Measurements from ENCODE around the gene ATAD1. TPM values are rescaled to one million over a fixed set of nuclear protein-coding genes. Genes with fewer than 3 reads are reported as not detected.

The ATAD1 gene
- total and polyA plus RNA-seq, 10 of the 15 experiments (the other 5 are each of a cell fraction or from before 2014, with no cell fraction given), result 24.7 to 59.3 (median 41.1) TPM

DNA sequence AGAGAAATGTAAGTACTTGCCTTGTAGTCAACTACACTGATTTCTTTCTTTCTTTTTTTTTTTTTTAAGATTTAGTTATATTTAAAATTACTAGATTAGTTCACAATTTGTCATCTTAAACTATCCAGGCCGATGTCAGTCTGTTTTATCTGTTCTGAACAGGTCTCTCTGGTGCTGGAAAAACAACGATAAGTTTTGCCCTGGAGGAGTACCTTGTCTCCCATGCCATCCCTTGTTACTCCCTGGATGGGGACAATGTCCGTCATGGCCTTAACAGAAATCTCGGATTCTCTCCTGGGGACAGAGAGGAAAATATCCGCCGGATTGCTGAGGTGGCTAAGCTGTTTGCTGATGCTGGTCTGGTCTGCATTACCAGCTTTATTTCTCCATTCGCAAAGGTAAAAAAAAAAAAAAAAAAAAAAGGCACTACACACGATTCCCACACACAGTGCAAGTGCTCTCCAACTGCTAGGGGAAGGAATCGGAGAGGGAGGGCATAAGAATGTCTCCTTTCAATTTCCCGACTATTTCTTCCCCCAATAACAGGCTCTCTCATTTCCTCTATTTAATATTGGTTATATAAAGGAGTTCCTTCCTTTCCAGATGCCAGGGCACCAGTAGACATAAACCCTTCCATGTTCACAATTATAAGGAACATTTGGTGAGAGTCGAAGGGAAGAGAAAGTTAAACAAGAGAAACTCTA lies 105.0 kb downstream of the ATAD1 start:
- no TSS peak for BruUV-seq (replicated peaks)
- no peak for TF ChIP-seq SUPT20H (IDR thresholded peaks at IDR 0.05; ENCODE audit: borderline replicate concordance, control insufficient read depth, low read depth, low read length)
- TF ChIP-seq CBX3 (IDR thresholded peaks at IDR 0.05; ENCODE audit: borderline replicate concordance, low read depth), result no peak
- TF ChIP-seq, protein P1, sequence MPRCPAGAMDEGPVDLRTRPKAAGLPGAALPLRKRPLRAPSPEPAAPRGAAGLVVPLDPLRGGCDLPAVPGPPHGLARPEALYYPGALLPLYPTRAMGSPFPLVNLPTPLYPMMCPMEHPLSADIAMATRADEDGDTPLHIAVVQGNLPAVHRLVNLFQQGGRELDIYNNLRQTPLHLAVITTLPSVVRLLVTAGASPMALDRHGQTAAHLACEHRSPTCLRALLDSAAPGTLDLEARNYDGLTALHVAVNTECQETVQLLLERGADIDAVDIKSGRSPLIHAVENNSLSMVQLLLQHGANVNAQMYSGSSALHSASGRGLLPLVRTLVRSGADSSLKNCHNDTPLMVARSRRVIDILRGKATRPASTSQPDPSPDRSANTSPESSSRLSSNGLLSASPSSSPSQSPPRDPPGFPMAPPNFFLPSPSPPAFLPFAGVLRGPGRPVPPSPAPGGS (IDR thresholded peaks at IDR 0.05; ENCODE audit: borderline replicate concordance, insufficient read depth, low read depth, low read length, poor library complexity, severe bottlenecking), result no peak
- no peak for TF ChIP-seq POLR2A (IDR thresholded peaks at IDR 0.05; ENCODE audit: low read depth, low read length)
- 57% methylated on average over 11 of the region's 11 CpGs for WGBS (ENCODE audit: insufficient coverage, insufficient replicate concordance, low lambda C conversion rate, missing lambda C conversion rate)
- Histone ChIP-seq H3K27ac (ENCODE audit: control insufficient read depth, insufficient read depth) (no peak overlapping the region), H3K79me2 (ENCODE audit: control insufficient read depth, insufficient read depth, low read length) (no peaks in the 10 kb centered on the region), H3K4me2 (ENCODE audit: control insufficient read depth, insufficient read depth) (no peak overlapping the region), H3K9me3 (replicated peaks; ENCODE audit: control insufficient read depth, insufficient read depth, low read length) (no peaks in the 10 kb centered on the region), H2AFZ (ENCODE audit: control insufficient read depth, low read depth, low read length) (no peak overlapping the region), H4K20me1 (ENCODE audit: control insufficient read depth, insufficient read depth) (no peaks in the 10 kb centered on the region), H3K36me3 (ENCODE audit: control insufficient read depth in 2 of 2, insufficient read depth in 2 of 2, low read length in 1 of 2) (no peaks in the 10 kb centered on the region), H3K27me3 (replicated peaks in 1 of 2; ENCODE audit: control insufficient read depth in 2 of 2, insufficient read depth in 2 of 2, low read length in 1 of 2) (no peaks in the 10 kb centered on the region), H3K9ac (ENCODE audit: control insufficient read depth, insufficient read depth, low read length) (no peak overlapping the region), H3K4me3 (no peak overlapping the region), H3K4me1 (ENCODE audit: control insufficient read depth, insufficient read depth, low read length) (no peaks in the 10 kb centered on the region; the same call in 1 of the 2 replicates)
- FAIRE-seq, result no peak
- RAD21 ChIA-PET (ENCODE audit: unreplicated experiment), result no interaction called here
- SMC1A ChIA-PET (ENCODE audit: uncharacterized antibody, unreplicated experiment), result no interaction called here
- CTCF ChIA-PET, result interaction anchor here (0.6 kb wide), 1 partner anchor 1097 kb away, joined by 5 read pairs; no protein-coding TSS in a partner anchor
- no peak for DNase-seq (ENCODE audit: low read depth, low spot score)
- ATAC-seq, result no peak
- intact Hi-C loops (cut with micrococcal nuclease; ENCODE audit: unreplicated experiment), result no loop called here
- in situ Hi-C loops (cut with MboI), result no loop called here
- POLR2A ChIA-PET, result interaction anchor here (0.6 kb wide), 3 partner anchors 12 to 479 kb away, joined by 3 to 4 read pairs (median 3); no protein-coding TSS in a partner anchor

GRCh38 chr10:87707254-87707653 lies 110.8 kb downstream of the ATAD1 start:
- Histone ChIP-seq H3K79me2 (ENCODE audit: control insufficient read depth, insufficient read depth, low read length) (no peaks in the 10 kb centered on the region), H3K4me1 (ENCODE audit: control insufficient read depth, insufficient read depth, low read length) (no peaks in the 10 kb centered on the region), H3K27me3 (replicated peaks in 1 of 2; ENCODE audit: control insufficient read depth in 2 of 2, insufficient read depth in 2 of 2, low read length in 1 of 2) (no peaks in the 10 kb centered on the region), H3K4me2 (ENCODE audit: control insufficient read depth, insufficient read depth) (no peak overlapping the region), H2AFZ (ENCODE audit: control insufficient read depth, low read depth, low read length) (no peak overlapping the region), H3K9me3 (replicated peaks; ENCODE audit: control insufficient read depth, insufficient read depth, low read length) (no peaks in the 10 kb centered on the region), H3K27ac (ENCODE audit: control insufficient read depth, insufficient read depth) (no peak overlapping the region), H3K9ac (ENCODE audit: control insufficient read depth, insufficient read depth, low read length) (no peak overlapping the region), H3K36me3 (ENCODE audit: control insufficient read depth in 2 of 2, insufficient read depth in 2 of 2, low read length in 1 of 2) (no peaks in the 10 kb centered on the region), H4K20me1 (ENCODE audit: control insufficient read depth, insufficient read depth) (no peaks in the 10 kb centered on the region), H3K4me3 (no peak overlapping the region)
- FAIRE-seq (no peak), ATAC-seq (no peak), DNase-seq (ENCODE audit: low read depth, low spot score) (no peak)
- in situ Hi-C loops (cut with MboI) (no loop called here), intact Hi-C loops (cut with micrococcal nuclease; ENCODE audit: unreplicated experiment) (no loop called here)
- ChIA-PET RAD21 (ENCODE audit: unreplicated experiment) (no interaction called here), CTCF (no interaction called here), POLR2A (no interaction called here), SMC1A (ENCODE audit: uncharacterized antibody, unreplicated experiment) (no interaction called here)
- 31% methylated on average over 3 of the region's 4 CpGs for WGBS (ENCODE audit: insufficient coverage, insufficient replicate concordance, low lambda C conversion rate, missing lambda C conversion rate)
- no TSS peak for BruUV-seq (replicated peaks)
- TF ChIP-seq EGR1 (IDR thresholded peaks at IDR 0.05; ENCODE audit: borderline replicate concordance in 1 of 2, low read depth in 2 of 2, low read length in 2 of 2) (no peak), ELK1 (IDR thresholded peaks at IDR 0.05; ENCODE audit: low read depth, low read length) (no peak), IKZF1 (conservative IDR thresholded peaks at IDR 0.05) (no peak)
- TF ChIP-seq, protein P2, sequence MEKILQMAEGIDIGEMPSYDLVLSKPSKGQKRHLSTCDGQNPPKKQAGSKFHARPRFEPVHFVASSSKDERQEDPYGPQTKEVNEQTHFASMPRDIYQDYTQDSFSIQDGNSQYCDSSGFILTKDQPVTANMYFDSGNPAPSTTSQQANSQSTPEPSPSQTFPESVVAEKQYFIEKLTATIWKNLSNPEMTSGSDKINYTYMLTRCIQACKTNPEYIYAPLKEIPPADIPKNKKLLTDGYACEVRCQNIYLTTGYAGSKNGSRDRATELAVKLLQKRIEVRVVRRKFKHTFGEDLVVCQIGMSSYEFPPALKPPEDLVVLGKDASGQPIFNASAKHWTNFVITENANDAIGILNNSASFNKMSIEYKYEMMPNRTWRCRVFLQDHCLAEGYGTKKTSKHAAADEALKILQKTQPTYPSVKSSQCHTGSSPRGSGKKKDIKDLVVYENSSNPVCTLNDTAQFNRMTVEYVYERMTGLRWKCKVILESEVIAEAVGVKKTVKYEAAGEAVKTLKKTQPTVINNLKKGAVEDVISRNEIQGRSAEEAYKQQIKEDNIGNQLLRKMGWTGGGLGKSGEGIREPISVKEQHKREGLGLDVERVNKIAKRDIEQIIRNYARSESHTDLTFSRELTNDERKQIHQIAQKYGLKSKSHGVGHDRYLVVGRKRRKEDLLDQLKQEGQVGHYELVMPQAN (conservative IDR thresholded peaks at IDR 0.05), result no peak
- TF ChIP-seq, protein P1 (IDR thresholded peaks at IDR 0.05; ENCODE audit: borderline replicate concordance, insufficient read depth, low read depth, low read length, poor library complexity, severe bottlenecking), result no peak

Data from GM12878 (cell line).